HG02759 (cell line): ENCODE measurements around the gene BMPER.

Source experiments
- ATAC-seq: cut with Tn5 transposase; IDR thresholded peaks from one replicate; pipeline ENCODE4 v1.9.1; 2021; ENCODE audit warnings: mild to moderate bottlenecking, moderate library complexity; ENCODE audit not compliant: unreplicated experiment

Gene BMPER

DNA sequence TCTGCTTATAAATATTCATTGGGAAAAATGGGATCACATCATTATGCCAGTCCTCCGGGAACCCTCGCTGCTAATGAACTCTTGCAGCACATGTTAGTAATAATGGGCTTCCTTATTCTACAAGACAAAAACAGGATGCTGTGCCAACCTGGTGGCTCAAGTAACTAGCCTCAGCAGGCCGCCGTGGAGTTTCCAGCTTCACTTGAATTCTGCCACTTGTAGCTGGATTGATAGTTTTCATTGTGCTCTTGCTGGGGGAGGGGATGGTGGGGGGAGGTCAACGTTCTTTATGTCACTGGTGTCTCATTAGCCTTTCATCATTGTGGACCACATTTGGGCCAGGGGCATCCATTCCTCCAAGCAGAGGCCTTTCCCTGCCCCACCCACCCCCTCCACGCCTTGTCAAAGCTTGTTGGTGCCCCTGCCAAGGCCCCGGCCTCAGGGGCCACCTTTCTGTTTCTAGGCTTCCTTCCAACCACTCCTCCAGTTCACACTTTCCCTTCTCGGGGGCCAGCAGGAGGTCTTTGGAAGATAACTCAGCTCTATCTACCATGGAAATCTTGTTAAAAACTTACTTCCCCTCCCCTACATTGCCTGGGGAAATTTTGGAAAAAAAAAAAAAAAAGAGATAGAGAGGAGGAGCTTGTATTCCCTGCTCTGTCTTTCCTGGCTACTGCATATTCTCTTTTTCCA is 153.9 kb downstream of the BMPER start:
- ATAC-seq: no peak

DNA sequence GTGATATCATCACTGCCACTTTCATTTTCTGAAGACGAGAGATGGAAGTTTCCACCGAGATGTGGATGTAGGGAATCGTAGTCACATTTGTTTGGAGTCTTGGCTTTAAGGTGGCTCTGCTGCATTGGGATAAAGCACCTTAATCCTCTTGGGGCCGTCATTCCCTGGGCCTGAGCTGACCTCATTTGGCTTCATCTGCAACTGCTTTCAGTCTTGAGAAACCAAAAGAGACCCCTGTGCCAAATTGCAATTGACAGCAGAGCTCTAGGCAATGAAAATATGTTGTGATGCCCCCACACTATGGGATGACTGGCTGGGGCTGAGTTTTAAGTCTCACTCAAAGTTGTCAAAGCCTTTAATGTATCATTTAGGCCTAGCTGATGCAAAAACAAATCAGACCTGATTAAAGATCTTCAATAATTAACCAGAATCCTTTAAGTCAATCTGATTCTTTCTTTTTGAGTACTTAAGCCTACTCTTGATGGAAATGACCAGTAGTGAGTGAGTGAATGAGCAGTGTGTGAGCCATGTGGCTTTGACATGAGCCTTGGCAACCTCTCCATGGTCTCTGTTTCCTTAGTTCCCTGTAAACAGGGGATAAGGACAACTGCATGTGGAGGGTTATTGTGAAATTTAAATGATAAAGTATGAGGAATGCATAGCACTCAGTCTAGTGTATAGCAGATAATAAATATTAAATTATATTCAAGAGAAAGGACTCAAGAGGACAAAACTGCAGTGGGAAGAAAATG is 155.0 kb downstream of the BMPER start:
- ATAC-seq: no peak

GRCh38 chr7:34061149-34061548 is 155.8 kb downstream of the BMPER start:
- no peak for ATAC-seq

- ATAC-seq: no peak
Measured at GRCh38 chr7:34062341-34062740, 157.0 kb downstream of the BMPER start.

- ATAC-seq: no peak
Measured at GRCh38 chr7:34062826-34063225, 157.5 kb downstream of the BMPER start.

GRCh38 chr7:34064519-34065158 is 159.3 kb downstream of the BMPER start:
- no peak for ATAC-seq

DNA sequence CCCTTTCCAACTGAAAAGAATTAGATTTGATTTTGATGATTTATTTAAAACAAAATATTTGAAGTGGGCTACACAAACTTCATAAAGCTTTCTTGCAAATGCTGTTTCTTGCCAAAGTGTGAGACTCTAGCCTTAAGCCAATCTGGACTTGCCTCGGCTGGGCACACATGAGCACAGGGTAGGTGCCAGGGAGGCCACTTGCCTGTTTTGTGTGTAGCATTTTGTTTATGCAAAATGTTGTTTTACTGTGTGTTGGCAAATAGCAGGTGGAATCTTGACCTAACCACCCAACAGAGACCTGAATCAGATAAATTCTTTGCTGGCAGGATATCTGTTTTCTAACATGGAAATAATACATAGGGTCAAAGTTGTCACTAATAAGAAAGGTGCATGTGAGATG is 161.1 kb downstream of the BMPER start:
- ATAC-seq: no peak

DNA sequence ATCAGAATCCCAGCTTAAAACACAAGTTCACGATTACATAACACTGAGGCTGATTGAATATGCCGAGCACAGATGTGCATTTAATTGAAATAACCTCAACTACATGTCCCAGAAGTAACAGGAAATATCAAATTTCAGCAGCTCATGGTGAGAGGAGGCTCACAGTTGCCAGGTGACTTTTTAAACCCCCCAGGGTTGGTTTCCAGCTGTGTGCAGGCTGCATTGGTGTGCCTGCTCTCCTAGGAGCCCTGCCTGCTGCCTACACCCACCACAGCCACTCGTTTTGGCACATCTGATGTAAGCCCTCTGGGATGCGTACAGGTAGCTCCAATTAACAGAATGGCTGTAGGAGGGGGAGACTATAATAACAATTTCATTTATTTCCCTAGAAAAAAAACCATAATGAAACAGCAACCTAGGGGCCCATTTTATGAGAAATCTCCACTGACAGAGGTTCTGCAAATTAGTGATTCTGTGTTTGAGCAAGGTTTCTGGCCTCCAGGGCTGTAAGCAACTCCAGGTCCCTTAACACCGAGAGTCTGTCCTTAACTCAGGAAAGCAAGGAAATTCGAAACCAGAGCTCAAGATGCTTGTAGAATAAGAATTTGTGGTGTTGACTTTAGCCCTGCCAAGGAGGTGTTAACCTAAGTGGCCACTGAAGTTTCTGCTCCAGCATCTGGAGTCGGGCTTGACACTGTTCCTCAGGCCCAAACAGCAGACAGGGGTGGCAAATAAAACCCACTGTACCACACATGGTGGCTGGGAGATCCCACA is 161.9 kb downstream of the BMPER start:
- no peak for ATAC-seq

DNA sequence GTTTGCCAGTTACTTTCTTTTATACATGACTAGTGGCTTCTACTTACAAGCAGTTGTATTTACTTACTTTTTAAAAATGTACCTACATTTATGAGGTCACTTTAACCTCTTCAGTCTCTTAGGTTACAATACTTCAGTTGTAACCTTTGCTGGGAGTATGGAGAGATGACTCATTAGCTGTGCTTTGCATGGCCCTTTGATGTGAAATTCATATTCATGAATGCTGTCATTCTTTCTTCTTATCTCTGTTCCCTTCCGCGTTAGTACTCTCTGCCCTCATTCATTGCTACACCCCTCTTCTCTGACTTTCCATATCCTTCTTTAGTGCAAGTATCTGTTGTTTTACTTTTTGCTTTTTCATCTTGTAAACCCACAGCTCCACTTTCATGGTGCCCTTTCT is 164.3 kb downstream of the BMPER start:
- ATAC-seq: no peak

- ATAC-seq: no peak
Measured at GRCh38 chr7:34070511-34071323, 165.4 kb downstream of the BMPER start.

GRCh38 chr7:34073676-34074075 is 168.3 kb downstream of the BMPER start:
- no peak for ATAC-seq

GRCh38 chr7:34074421-34074820 is 169.1 kb downstream of the BMPER start:
- ATAC-seq: no peak

- ATAC-seq: no peak
Measured at GRCh38 chr7:34075523-34076370, 170.4 kb downstream of the BMPER start.

GRCh38 chr7:34077168-34077567 is 171.8 kb downstream of the BMPER start:
- no peak for ATAC-seq

GRCh38 chr7:34078864-34079263 is 173.5 kb downstream of the BMPER start:
- no peak for ATAC-seq

DNA sequence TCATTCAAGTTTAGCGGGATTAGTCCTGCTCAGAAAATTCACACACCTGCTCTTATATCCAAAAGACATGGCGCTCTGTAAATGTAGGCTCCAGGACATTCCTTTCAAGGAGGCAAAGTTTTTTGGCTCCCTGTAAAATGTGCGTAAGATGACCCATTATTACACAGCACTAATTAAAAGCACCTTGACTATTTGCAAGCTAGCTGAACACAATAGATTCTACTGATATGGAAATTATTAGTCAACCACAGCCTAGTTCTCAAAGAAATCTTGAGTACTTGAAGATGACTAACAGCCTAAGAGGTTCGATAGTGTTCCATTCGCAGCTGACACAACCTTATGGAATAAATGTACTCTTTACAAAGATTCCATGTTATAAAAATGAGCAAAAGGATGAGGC is 175.2 kb downstream of the BMPER start:
- ATAC-seq: no peak

DNA sequence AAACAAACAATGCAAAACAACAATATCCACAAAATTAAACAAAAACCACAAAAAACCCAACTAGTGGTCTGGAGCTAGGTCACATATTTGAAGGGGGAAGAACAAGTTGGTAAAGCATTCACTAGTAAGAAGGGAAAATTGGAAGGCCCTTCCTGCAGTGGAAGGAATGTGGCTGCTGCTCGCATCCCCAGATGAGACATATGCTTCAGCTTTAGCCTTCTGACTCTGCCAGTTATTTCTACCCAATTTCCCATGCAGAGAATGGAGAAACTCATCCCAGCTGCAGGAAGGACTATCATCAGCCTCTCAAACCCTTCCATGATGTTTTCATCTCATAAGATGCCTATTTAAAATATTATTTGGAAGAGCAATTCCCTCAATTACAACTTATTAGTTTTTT is 176.6 kb downstream of the BMPER start:
- no peak for ATAC-seq

DNA sequence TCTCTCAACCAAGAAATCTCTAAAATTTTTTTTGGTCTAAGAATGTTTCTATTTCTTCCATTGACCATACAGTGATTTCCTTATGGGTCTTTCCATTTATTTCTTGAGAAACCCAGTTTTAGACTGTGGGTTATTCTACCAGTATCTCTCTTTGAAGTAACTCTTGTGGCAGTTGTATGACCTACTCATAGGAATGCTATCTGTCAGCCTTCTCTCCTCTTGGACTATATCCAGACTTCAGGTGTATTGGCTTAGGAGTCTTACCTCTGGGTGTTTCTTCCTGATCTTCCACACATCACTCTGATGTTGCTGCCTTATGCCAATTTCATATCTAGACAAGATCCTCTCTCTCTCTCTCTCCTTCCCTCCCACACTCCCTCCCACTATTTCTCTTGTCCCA is 178.1 kb downstream of the BMPER start:
- no peak for ATAC-seq

GRCh38 chr7:34084651-34085050 is 179.3 kb downstream of the BMPER start:
- ATAC-seq: no peak

DNA sequence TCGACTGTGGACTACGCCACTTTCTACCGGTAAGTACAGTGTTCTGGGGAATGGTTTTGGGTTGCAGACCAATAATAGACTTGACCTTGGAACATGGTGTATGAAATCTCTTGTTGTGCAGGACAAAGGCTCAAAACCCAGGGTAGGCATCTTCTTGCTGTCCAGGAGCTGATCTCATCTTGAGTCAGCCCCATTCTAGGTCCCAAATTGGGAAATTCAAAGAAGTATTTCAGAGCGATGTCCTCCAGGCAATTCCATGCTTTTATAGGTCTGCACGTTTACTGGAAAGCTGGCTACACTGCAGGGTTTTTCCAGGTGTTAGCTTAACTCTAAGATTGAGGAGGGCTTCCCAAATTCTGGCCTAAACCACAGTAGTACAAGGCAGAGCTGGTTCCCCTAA is 180.7 kb downstream of the BMPER start:
- no peak for ATAC-seq
